Measurements from ENCODE around the gene KAT8.
"Not testable (repeated sequence)": the region's sequence is repeated elsewhere in the genome, so short reads cannot be mapped to it uniquely, and the experiment has no call there.

KAT8 gene

DNA sequence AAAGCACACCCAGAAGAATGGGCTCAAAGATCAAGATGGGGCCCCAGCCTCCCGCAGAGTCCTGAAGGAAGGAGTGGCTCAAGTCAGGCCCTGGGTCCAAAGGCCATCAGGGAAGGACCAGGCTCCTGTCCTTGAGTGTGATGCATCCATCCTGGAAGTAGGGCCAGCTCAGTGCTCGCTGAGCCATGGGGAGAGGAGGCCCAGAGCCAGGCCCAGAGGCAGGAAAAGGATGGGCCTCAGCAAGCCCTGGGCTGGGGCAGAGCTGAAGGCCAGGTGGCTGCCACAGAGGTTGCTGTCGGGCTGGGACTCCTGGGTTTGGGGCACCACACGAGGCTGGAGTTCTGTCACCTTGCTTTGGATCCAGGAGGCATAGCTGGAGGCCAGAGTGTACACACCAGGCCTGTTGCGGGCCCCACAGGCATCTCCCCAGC lies 14.4 kb downstream of the KAT8 start:
- DNase-seq (ENCODE audit: low read depth), result no peak

- DNase-seq (ENCODE audit: low read depth), result no peak
Measured at GRCh38 chr16:31132303-31132979, 15.0 kb downstream of the KAT8 start.

DNA sequence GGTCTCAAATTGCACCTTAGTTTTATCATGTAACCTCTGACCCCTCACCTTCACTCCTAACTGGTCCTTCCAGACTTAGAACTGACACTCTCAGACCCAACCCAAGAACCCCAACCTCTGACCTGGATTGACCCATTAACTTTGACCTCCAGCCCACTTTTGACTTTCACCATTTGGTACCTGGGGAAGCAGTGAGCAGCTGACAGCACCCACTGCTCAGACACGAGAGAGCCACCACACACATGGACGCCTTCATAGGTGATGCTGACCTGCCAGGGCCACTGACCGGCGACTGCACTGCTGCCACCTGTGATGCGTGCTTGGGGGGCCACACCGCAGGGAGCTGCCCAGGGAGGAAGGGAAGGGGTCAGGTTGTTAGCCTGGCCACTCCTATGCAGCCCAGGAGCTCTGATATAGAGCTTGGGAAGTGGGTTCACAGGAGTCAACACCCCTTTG lies 15.6 kb downstream of the KAT8 start:
- DNase-seq (ENCODE audit: low read depth), result no peak

- DNase-seq (ENCODE audit: low read depth), result no peak
Measured at GRCh38 chr16:31134091-31134571, 16.7 kb downstream of the KAT8 start.

GRCh38 chr16:31134625-31135534 lies 17.4 kb downstream of the KAT8 start:
- DNase-seq (ENCODE audit: low read depth), result no peak

- no peak for DNase-seq (ENCODE audit: low read depth)
Measured at GRCh38 chr16:31135535-31136286, 18.2 kb downstream of the KAT8 start, which contains the start of gene PRSS8. TSS of gene PRSS8 (minus strand) at chr16:31135727. CDS start at chr16:31135498, 229 bp downstream.

GRCh38 chr16:31136287-31136662 lies 18.8 kb downstream of the KAT8 start:
- DNase-seq (ENCODE audit: low read depth), result no peak

GRCh38 chr16:31136822-31137499 lies 19.5 kb downstream of the KAT8 start:
- DNase-seq (ENCODE audit: low read depth), result not testable (repeated sequence)

GRCh38 chr16:31138621-31139578 lies 21.4 kb downstream of the KAT8 start:
- peak; percentile 36 for DNase-seq (ENCODE audit: low read depth)

GRCh38 chr16:31141071-31141469 lies 23.6 kb downstream of the KAT8 start:
- not testable (repeated sequence) for DNase-seq (ENCODE audit: low read depth)

DNA sequence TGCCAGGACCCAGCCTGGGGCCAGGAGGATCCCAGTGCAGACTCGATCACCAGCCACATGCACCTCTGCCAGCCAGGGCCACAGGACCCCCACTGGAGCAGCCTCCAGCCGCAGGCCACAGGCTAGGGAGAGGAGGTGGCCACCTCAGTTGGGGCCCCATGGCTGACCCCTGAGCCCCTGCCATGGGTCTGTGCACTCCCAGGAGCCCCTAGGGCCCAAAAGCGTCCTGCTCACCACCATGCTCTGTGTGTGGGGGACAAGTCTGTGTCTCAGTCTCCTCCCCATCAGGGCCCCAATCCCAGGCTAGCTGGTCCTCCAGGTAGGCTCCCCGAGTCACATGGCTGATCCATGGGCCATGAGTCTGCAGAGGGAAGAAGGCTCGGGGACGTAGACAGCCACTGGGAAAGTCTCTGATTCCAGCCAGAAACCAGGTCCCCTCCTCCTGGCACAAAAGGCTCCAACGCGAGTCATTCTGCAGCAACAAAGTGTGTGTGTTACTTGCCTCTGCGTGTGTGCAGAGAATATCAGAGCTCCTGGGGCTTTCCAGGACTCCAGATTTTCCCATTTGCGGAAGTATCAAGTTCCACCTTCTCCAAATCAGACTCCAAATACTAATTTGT lies 24.1 kb downstream of the KAT8 start:
- DNase-seq (ENCODE audit: low read depth), result no peak

GRCh38 chr16:31142109-31143010 lies 24.9 kb downstream of the KAT8 start:
- peak; percentile 98 for DNase-seq (ENCODE audit: low read depth)

- DNase-seq (ENCODE audit: low read depth), result no peak
Measured at GRCh38 chr16:31143011-31143693, 25.7 kb downstream of the KAT8 start.

GRCh38 chr16:31143694-31144148 lies 26.3 kb downstream of the KAT8 start:
- DNase-seq (ENCODE audit: low read depth), result no peak

- DNase-seq (ENCODE audit: low read depth), result not testable (repeated sequence)
Measured at GRCh38 chr16:31144418-31144817, 27.0 kb downstream of the KAT8 start.

GRCh38 chr16:31145398-31145990 lies 28.0 kb downstream of the KAT8 start:
- DNase-seq (ENCODE audit: low read depth), result no peak

DNA sequence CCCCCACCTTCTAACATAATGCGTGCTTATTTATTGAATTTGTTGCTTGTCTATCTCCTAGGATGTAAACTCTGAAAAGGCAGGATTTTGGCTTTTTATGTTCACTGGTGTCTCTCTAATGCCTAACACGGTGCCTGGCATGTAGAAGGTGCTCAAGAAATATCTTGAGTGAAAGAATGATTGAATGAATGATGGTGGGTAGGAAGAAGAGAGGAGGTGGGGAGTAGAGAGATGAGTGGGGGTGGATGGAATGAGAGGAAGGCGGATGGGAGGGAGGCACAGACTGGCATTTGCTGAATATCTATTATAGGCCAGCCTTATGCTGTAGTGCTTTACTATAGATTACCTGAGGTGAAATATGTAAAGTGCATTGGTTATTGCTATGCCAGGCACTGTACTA lies 30.1 kb downstream of the KAT8 start:
- DNase-seq (ENCODE audit: low read depth), result no peak

- no peak for DNase-seq (ENCODE audit: low read depth)
Measured at GRCh38 chr16:31148281-31148728, 30.8 kb downstream of the KAT8 start.
